Adrenal gland (tissue), 12 donors: Measurements from ENCODE around the gene SBK3. TPM values are rescaled to one million over a fixed set of nuclear protein-coding genes. Genes with fewer than 3 reads are reported as not detected.

ENCODE experiments used
- DNase-seq, 7 donors: peaks; one replicate each; pipeline ENCODE4 v3.0.0-alpha.2; 2019 to 2020
- H3K27ac ChIP-seq, 5 donors: fragments of 200-600 bp; sonication (generic) in 4 of 5; 1 replicate in 3 of 5; 2 replicates in 2 of 5; pipeline versions ENCODE4 v1.5.1 to v1.8.0; 2016 to 2020; ENCODE audit warnings: mild to moderate bottlenecking in 1 of 5
- H3K27me3 ChIP-seq: fragments of 200-600 bp; 2 replicates; pipeline ENCODE4 v1.8.0; 2021
- H3K36me3 ChIP-seq, 2 donors: fragments of 200-600 bp; replicated peaks in 1 of 2; 1 replicate in 1 of 2; 2 replicates in 1 of 2; pipeline versions ENCODE4 v1.5.1 to v1.8.0; 2018 to 2022
- H3K4me1 ChIP-seq, 2 donors: fragments of 200-600 bp; replicated peaks in 1 of 2; 1 replicate in 1 of 2; 2 replicates in 1 of 2; pipeline versions ENCODE4 v1.5.1 to v1.8.0; 2018 to 2021
- H3K4me3 ChIP-seq, 4 donors: fragments of 200-600 bp; sonication (generic) in 3 of 4; one replicate each; pipeline ENCODE4 v1.5.1; 2016 to 2018
- H3K9me3 ChIP-seq, 3 donors: fragments of 200-600 bp; sonication (generic) in 1 of 3; replicated peaks in 1 of 3; 1 replicate in 2 of 3; 2 replicates in 1 of 3; pipeline versions ENCODE4 v1.5.1 to v1.8.0; 2016 to 2021
- POLR2A ChIP-seq, 2 donors: fragments of 450-650 bp; IDR thresholded peaks; one replicate each; pipeline ENCODE4 v1.6.1; 2017; ENCODE audit warnings: antibody characterized with exemption in 2 of 2, mild to moderate bottlenecking in 2 of 2, moderate library complexity in 1 of 2
- WGBS, 4 donors: extraction: QIAGEN DNeasy Blood & Tissue Kit in 2 of 4; methylation state at CpG; one replicate each; pipeline versions ENCODE4 v1.1.5 to v1.1.7; 2013 to 2017; 5-methylcytosine and 5-hydroxymethylcytosine counted together
- intact Hi-C, 2 donors: fragments of 100-400 bp; cut with DNase I; formaldehyde crosslinking; loops; one replicate each; pipeline versions ENCODE4 v1.14.1 to v1.15.0; 2022 to 2023
- polyA plus RNA-seq, 3 donors: library from polyadenylated mRNA; stranded (reverse); fragments of 200-250 nt in 2 of 3; fragments of 350-450 nt in 1 of 3; fragmentation: Illumina TruSeq in 1 of 3; extraction: RNeasy Lipid Tissue Mini Kit (QIAGEN cat#74804) in 1 of 3; gene quantifications; one replicate each; pipeline ENCODE4 v1.2.3, GENCODE V29; 2013 to 2014
- total RNA-seq, 9 donors: library from RNA; depleted of rRNA in 4 of 9; stranded (reverse); fragments of >200 nt in 4 of 9; fragments of 120-200 nt in 1 of 9; fragmentation: NEBNext Ultra II Directional in 1 of 9; extraction: Animal tissue kit (Norgen Biotek cat#: 25700) in 1 of 9; gene quantifications; one replicate each; pipeline versions ENCODE4 v1.1.0 to v1.2.4, GENCODE V29; 2013 to 2023
- TF ChIP-seq, protein P1 (sequence below), 6 experiments: fragments of 450-650 bp in 4 of 6; fragments of 200-600 bp in 2 of 6; sonication (generic) in 1 of 6; IDR thresholded peaks; 1 replicate in 5 of 6; 2 replicates in 1 of 6; pipeline versions ENCODE4 v1.5.1 to v1.8.0; 2016 to 2021; ENCODE audit warnings: antibody characterized with exemption in 6 of 6, mild to moderate bottlenecking in 2 of 6, moderate library complexity in 1 of 6
- donor health status: healthy with polysubstance abuse.
- donor health status: Bipolar disorder and iron deficiency.
- donor health status: DM: yes; HTN: yes; CAD: no.
- donor health status: DM: no; HTN: no; CAD: no.
- donor health status: DM: no; HTN: no; CAD: no.
- donor health status: DM: yes; HTN: yes; CAD: no.

Gene SBK3
- total and polyA plus RNA-seq, 12 donors = 0.10 to 0.68 (median 0.18) TPM; not detected in 9

DNA sequence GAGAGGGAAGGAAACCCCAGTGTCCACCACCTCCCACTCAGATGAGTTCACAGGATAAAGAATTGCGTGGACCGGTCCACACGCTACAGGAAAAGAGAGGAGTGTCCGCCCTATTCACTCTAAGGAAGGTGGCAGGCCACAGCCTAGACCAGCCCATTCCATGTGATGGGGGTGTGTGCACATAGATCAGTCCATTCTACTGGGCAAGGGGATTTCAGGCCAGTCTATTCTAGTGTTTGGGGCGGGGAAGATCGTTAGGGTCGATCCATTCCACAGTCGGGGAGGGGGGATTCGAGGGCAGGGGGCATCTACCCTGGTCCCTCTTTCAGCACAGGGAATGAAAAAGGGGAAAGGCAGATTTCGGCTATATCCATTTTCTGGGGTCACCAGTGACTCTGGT is 46.2 kb upstream of the SBK3 start:
- WGBS, 4 donors = 76 to 87% (median 78%) methylated on average over 10 of the region's 10 CpGs
- no peaks in the 10 kb centered on the region for H3K9me3 ChIP-seq
- no peaks in the 10 kb centered on the region for H3K27me3 ChIP-seq
- TF ChIP-seq, protein P1, sequence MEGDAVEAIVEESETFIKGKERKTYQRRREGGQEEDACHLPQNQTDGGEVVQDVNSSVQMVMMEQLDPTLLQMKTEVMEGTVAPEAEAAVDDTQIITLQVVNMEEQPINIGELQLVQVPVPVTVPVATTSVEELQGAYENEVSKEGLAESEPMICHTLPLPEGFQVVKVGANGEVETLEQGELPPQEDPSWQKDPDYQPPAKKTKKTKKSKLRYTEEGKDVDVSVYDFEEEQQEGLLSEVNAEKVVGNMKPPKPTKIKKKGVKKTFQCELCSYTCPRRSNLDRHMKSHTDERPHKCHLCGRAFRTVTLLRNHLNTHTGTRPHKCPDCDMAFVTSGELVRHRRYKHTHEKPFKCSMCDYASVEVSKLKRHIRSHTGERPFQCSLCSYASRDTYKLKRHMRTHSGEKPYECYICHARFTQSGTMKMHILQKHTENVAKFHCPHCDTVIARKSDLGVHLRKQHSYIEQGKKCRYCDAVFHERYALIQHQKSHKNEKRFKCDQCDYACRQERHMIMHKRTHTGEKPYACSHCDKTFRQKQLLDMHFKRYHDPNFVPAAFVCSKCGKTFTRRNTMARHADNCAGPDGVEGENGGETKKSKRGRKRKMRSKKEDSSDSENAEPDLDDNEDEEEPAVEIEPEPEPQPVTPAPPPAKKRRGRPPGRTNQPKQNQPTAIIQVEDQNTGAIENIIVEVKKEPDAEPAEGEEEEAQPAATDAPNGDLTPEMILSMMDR (IDR thresholded peaks at IDR 0.05) = no peak
- TF ChIP-seq POLR2A (IDR thresholded peaks at IDR 0.05) = no peak
- no peak for DNase-seq
- peaks cover 0 to 19% of the 10 kb centered on the region in 2 donors for H3K36me3 ChIP-seq
- H3K4me3 ChIP-seq = no peak overlapping the region
- H3K27ac ChIP-seq = no peak overlapping the region
- intact Hi-C loops = no loop called here
- peaks cover 4 to 13% of the 10 kb centered on the region in 2 donors for H3K4me1 ChIP-seq

DNA sequence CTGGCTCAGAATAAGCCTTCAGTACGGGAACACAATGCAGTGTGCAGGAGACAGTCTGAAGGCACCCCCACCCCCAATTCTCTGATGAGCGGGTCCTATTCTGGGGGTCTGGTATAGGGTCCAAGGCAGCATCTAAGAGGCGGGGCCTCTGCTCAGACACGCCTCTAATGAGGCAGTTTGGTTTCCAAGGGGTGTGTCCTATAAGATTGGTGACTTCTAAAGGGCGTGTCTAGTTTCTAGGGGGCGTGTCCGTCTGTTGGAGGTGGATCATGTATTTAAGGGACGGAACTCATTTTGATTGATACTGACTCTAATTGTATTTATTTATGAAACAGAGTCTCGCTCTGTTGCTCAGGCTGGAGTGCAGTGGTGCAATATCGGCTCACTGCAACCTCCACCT is 45.3 kb upstream of the SBK3 start:
- peak in 1 of 7 donors; percentile 45 for DNase-seq
- H3K9me3 ChIP-seq = no peaks in the 10 kb centered on the region
- peaks cover 0 to 9% of the 10 kb centered on the region in 2 donors for H3K36me3 ChIP-seq
- H3K27me3 ChIP-seq = no peaks in the 10 kb centered on the region
- H3K4me1 ChIP-seq = peaks cover 10 to 23% of the 10 kb centered on the region in 2 donors
- intact Hi-C loops = no loop called here
- H3K4me3 ChIP-seq = no peak overlapping the region
- WGBS, 4 donors = 71 to 80% (median 75%) methylated on average over 8 to 10 of the region's 10 CpGs
- TF ChIP-seq, protein P1 (IDR thresholded peaks at IDR 0.05) = no peak
- TF ChIP-seq POLR2A (IDR thresholded peaks at IDR 0.05) = no peak
- no peak overlapping the region for H3K27ac ChIP-seq

DNA sequence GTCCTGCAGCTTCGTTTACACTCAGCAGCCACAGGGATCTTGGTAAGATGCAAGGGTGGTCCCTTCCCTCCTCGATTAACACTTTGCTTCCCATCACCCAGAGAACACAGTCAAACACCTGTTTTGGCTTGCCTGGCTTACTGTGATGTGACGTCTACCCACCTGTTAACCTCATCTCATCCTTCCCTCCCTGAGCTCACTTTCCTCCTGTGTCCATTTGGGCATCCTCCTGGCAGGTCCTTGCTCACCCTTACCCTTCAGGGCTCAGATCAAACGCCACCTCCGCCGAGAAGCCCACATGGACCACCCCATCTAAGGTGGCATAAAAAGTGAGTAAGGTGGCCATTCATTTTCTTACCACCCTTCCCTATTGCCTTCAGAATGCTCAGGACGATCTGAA is 44.8 kb upstream of the SBK3 start:
- TF ChIP-seq POLR2A (IDR thresholded peaks at IDR 0.05) = no peak
- TF ChIP-seq, protein P1 (IDR thresholded peaks at IDR 0.05) = no peak
- Histone ChIP-seq H3K27ac (no peak overlapping the region), H3K4me3 (no peak overlapping the region), H3K4me1 (peaks cover 14 to 25% of the 10 kb centered on the region in 2 donors), H3K27me3 (no peaks in the 10 kb centered on the region), H3K36me3 (peaks cover 0 to 8% of the 10 kb centered on the region in 2 donors), H3K9me3 (no peaks in the 10 kb centered on the region)
- no peak for DNase-seq
- intact Hi-C loops = no loop called here
- 59 to 67% (median 63%) methylated on average over 7 of the region's 7 CpGs for WGBS, 4 donors

DNA sequence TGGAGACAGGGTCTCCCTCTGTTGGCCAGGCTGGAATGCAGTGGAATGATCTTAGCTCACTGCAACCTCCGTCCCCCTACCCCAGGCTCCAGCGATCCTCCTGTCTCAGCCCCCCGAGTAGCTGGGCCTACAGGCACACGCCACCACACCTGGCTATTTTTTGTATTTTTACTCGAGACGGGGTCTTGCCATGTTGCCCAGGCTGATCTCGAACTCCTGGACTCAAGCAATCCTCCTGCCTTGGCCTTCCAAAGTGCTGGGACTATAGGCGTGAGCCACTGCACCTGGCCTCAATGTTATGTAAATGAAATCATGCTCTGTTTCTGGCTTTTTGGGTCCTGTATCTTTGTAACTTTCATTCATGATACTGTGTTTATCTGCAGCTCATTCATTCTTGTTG is 43.4 kb upstream of the SBK3 start:
- WGBS, 4 donors = 86 to 89% (median 87%) methylated on average over 8 of the region's 8 CpGs
- no peak for DNase-seq
- no peaks in the 10 kb centered on the region for H3K27me3 ChIP-seq
- TF ChIP-seq, protein P1 (IDR thresholded peaks at IDR 0.05) = no peak
- TF ChIP-seq POLR2A (IDR thresholded peaks at IDR 0.05) = no peak
- no peaks in the 10 kb centered on the region for H3K9me3 ChIP-seq
- intact Hi-C loops = no loop called here
- H3K27ac ChIP-seq = no peak overlapping the region
- peaks cover 0 to 8% of the 10 kb centered on the region in 2 donors for H3K36me3 ChIP-seq
- H3K4me3 ChIP-seq = no peak overlapping the region
- H3K4me1 ChIP-seq = peaks cover 14 to 25% of the 10 kb centered on the region in 2 donors
